Thyroid gland (tissue), 4 donors: ENCODE data around the gene FAM20C.

Experiments used
- POLR2A ChIP-seq, 2 donors: fragments of 450-650 bp; IDR thresholded peaks; one replicate each; pipeline ENCODE4 v1.6.1; 2017; ENCODE audit warnings: antibody characterized with exemption in 2 of 2, mild to moderate bottlenecking in 2 of 2, moderate library complexity in 1 of 2
- TF ChIP-seq, protein P1 (sequence below), 6 experiments: fragments of 200-600 bp in 3 of 6; fragments of 450-650 bp in 3 of 6; sonication (generic) in 3 of 6; IDR thresholded peaks; one replicate each; pipeline ENCODE4 v1.5.1; 2016 to 2019; ENCODE audit warnings: antibody characterized with exemption in 6 of 6, mild to moderate bottlenecking in 2 of 6, inconsistent platforms in 1 of 6, moderate library complexity in 1 of 6

DNA sequence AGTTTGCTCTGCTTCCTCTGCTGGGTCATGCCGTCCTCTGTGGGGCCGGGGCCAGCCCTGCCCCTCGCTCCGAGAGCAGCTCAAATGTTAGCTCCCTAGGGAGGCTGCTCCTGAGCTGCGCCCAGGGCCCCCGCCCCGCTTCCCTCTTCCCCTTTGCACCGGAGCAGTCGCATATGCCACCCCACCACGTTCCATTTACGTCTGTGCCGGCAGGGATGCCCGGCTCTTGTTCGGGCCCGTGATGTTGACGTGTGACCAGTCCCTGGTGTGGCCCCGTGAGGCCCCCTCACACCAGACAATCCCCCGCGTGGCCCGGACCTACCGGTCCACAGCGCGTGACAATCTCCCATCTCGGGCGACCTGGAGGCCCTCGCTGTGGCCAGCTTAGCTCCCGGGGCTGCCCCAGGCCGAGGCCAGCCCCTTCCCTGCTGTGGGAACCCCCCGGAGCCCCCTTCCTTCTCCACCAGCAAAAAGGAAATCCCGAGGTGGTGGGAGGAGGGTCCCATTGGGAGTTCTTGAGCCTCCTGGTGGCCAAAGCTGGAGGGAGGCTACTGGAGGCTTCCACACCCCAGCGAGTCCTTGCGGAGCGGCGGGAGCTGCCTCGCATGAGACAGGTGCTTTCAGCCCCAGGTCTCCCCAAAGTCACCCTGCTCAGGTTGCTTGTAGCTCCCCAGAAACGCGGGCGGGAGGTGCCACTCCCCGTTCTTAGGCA lies 15.2 kb downstream of the FAM20C start:
- TF ChIP-seq, protein P1, sequence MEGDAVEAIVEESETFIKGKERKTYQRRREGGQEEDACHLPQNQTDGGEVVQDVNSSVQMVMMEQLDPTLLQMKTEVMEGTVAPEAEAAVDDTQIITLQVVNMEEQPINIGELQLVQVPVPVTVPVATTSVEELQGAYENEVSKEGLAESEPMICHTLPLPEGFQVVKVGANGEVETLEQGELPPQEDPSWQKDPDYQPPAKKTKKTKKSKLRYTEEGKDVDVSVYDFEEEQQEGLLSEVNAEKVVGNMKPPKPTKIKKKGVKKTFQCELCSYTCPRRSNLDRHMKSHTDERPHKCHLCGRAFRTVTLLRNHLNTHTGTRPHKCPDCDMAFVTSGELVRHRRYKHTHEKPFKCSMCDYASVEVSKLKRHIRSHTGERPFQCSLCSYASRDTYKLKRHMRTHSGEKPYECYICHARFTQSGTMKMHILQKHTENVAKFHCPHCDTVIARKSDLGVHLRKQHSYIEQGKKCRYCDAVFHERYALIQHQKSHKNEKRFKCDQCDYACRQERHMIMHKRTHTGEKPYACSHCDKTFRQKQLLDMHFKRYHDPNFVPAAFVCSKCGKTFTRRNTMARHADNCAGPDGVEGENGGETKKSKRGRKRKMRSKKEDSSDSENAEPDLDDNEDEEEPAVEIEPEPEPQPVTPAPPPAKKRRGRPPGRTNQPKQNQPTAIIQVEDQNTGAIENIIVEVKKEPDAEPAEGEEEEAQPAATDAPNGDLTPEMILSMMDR (IDR thresholded peaks at IDR 0.05): no peak
- TF ChIP-seq POLR2A (IDR thresholded peaks at IDR 0.05): no peak
